HL-60 (cell line): ENCODE measurements around the gene PUS3.

Source experiments
- DNase-seq, 2 experiments: peaks; one replicate each; pipeline ENCODE4 v3.0.0-alpha.2; 2010 to 2020; ENCODE audit warnings: low read depth in 1 of 2, low spot score in 1 of 2
- H3K27ac ChIP-seq: fragments of 250-450 bp; sonication (Bioruptor Pico); replicated peaks from 2 replicates; pipeline ENCODE4 v1.5.1; 2020; ENCODE audit warnings: mild to moderate bottlenecking, moderate library complexity
- H3K27me3 ChIP-seq: fragments of 250-450 bp; sonication (Bioruptor Pico); 2 replicates; pipeline ENCODE4 v1.5.1; 2021; ENCODE audit warnings: mild to moderate bottlenecking, moderate library complexity; ENCODE audit not compliant: insufficient read depth, poor library complexity, severe bottlenecking
- H3K4me3 ChIP-seq: replicated peaks from 2 replicates; pipeline ENCODE4 v1.5.1; 2011; ENCODE audit warnings: mild to moderate bottlenecking, control low read depth, low read length; ENCODE audit not compliant: insufficient read depth
- GABPA ChIP-seq: IDR thresholded peaks from 2 replicates; pipeline ENCODE4 v1.6.1; 2012; ENCODE audit warnings: low read depth
- POLR2AphosphoS5 ChIP-seq: IDR thresholded peaks from 2 replicates; pipeline ENCODE4 v1.6.1; 2012; ENCODE audit warnings: low read depth
- SPI1 ChIP-seq: IDR thresholded peaks from 2 replicates; pipeline ENCODE4 v1.6.1; 2012; ENCODE audit warnings: low read depth, mild to moderate bottlenecking, borderline replicate concordance
- TF ChIP-seq, protein P1 (sequence below): IDR thresholded peaks from 2 replicates; pipeline ENCODE4 v1.6.1; 2012; ENCODE audit warnings: low read depth; ENCODE audit not compliant: insufficient replicate concordance
- TF ChIP-seq, protein P2 (sequence below): IDR thresholded peaks from one replicate; pipeline ENCODE4 v1.5.1; 2011; ENCODE audit warnings: low read length, control low read depth, inconsistent platforms; ENCODE audit not compliant: insufficient read depth

The PUS3 gene

GRCh38 chr11:125925247-125925740 is 22.3 kb upstream of the PUS3 start:
- H3K27me3 ChIP-seq, result no peaks in the 10 kb centered on the region
- DNase-seq, result no peak
- no peak for TF ChIP-seq POLR2AphosphoS5
- TF ChIP-seq SPI1, result no peak
- TF ChIP-seq, protein P1, sequence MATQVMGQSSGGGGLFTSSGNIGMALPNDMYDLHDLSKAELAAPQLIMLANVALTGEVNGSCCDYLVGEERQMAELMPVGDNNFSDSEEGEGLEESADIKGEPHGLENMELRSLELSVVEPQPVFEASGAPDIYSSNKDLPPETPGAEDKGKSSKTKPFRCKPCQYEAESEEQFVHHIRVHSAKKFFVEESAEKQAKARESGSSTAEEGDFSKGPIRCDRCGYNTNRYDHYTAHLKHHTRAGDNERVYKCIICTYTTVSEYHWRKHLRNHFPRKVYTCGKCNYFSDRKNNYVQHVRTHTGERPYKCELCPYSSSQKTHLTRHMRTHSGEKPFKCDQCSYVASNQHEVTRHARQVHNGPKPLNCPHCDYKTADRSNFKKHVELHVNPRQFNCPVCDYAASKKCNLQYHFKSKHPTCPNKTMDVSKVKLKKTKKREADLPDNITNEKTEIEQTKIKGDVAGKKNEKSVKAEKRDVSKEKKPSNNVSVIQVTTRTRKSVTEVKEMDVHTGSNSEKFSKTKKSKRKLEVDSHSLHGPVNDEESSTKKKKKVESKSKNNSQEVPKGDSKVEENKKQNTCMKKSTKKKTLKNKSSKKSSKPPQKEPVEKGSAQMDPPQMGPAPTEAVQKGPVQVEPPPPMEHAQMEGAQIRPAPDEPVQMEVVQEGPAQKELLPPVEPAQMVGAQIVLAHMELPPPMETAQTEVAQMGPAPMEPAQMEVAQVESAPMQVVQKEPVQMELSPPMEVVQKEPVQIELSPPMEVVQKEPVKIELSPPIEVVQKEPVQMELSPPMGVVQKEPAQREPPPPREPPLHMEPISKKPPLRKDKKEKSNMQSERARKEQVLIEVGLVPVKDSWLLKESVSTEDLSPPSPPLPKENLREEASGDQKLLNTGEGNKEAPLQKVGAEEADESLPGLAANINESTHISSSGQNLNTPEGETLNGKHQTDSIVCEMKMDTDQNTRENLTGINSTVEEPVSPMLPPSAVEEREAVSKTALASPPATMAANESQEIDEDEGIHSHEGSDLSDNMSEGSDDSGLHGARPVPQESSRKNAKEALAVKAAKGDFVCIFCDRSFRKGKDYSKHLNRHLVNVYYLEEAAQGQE, result no peak
- no peak for TF ChIP-seq GABPA
- TF ChIP-seq, protein P2, sequence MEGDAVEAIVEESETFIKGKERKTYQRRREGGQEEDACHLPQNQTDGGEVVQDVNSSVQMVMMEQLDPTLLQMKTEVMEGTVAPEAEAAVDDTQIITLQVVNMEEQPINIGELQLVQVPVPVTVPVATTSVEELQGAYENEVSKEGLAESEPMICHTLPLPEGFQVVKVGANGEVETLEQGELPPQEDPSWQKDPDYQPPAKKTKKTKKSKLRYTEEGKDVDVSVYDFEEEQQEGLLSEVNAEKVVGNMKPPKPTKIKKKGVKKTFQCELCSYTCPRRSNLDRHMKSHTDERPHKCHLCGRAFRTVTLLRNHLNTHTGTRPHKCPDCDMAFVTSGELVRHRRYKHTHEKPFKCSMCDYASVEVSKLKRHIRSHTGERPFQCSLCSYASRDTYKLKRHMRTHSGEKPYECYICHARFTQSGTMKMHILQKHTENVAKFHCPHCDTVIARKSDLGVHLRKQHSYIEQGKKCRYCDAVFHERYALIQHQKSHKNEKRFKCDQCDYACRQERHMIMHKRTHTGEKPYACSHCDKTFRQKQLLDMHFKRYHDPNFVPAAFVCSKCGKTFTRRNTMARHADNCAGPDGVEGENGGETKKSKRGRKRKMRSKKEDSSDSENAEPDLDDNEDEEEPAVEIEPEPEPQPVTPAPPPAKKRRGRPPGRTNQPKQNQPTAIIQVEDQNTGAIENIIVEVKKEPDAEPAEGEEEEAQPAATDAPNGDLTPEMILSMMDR, result no peak
- H3K4me3 ChIP-seq, result no peak overlapping the region
- H3K27ac ChIP-seq, result no peak overlapping the region

- TF ChIP-seq SPI1, result no peak; the same call in 1 of the 2 replicates
- TF ChIP-seq, protein P1, result no peak
- TF ChIP-seq, protein P2, result no peak
These were observed 21.5 kb upstream of the PUS3 start for GRCh38 chr11:125924384-125925007.

DNA sequence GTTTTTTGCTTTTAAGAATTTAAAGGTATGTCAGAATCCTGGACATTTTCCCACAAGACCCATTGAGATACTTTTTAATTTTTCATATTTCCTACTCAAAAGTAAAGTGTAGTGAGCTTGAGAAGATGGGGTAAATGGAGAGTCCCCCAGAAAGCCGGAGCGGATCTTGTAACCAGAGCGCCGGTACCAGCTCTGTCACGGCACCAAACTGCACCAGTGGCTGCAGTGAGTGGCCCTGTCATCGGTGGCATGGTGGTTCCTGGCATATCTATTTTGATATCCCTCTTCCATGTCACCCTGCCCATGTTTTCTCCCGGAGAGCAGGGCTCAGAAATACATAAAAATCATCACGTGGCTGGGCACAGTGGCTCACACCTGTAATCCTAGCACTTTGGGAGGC is 20.6 kb upstream of the PUS3 start:
- Histone ChIP-seq H3K27ac (no peak overlapping the region), H3K27me3 (peaks cover 4% of the 10 kb centered on the region), H3K4me3 (no peak overlapping the region)
- TF ChIP-seq, protein P2, result no peak
- TF ChIP-seq GABPA (no peak), SPI1 (no peak), POLR2AphosphoS5 (no peak)
- TF ChIP-seq, protein P1, result no peak
- no peak for DNase-seq

More at GRCh38 chr11:125924384-125925007, 21.5 kb upstream of the PUS3 start:
- Histone ChIP-seq H3K27ac (no peak overlapping the region), H3K27me3 (no peaks in the 10 kb centered on the region), H3K4me3 (no peak overlapping the region)
- no peak for DNase-seq
